ENCODE results near the gene TTC28.

Gene TTC28

DNA sequence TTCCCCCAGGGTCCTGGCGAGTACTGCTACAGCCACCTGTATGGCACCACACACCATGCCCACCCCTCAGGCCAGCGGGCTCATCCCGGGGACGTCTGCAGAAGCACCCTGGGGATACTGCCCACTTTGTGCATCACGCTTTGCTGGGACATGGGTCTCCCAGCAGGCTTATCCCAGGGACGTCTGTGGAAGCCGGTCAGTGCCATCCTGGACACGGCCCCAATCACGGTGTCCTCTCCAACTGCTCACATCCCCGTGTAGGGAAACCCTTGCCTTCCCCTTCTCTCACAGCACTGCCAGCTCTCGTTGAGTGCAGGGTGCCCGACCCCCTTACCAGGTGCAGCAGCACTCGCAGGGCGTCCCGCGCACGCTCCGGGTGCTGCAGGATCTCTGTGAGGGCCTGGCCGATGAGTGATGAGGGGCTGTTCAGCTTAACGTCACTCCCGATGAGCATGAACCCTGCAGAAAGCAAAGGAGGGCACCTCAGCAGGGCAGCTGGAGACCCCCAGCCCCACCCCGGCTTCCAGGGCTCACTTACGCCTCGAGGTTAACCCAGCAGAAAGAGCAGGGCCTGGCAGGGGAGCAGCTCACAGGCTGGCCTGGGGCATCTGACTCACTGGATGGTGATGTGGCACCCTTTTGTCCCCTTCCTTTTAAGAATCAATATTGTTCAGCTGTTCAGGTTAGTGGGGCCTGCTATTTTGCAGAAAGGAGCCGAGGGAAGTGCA is 683.7 kb downstream of the TTC28 start:
- DNase-seq = no peak

- DNase-seq = no peak
These were observed 684.9 kb downstream of the TTC28 start for GRCh38 chr22:27994481-27995331.

DNA sequence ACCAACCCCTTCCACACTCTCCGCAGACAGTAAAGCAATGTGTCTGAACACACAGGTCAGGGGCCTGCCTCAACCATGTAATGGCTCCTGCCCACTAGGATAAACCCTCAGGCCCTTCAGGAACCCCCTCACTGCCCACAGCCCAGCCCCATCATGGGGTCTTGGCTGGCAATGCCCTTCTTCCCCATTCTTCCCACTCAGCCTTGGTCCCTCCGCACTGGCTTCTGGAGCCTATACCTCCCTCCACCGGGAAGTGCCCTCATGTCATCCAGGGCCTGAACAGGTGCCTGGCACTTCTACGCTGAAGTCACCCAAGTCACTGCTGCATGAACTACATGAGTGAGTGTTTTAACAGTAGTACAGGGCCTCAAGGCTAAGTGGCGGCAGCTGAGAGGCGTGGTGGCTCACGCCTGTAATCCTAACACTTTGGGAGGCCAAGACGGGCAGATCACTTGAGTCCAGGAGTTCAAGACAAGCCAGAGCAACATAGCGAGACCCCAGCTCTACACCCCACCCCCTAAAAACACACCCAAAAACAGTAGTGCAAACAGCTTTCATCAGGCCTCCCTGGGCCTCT is 685.8 kb downstream of the TTC28 start:
- no peak for DNase-seq

DNA sequence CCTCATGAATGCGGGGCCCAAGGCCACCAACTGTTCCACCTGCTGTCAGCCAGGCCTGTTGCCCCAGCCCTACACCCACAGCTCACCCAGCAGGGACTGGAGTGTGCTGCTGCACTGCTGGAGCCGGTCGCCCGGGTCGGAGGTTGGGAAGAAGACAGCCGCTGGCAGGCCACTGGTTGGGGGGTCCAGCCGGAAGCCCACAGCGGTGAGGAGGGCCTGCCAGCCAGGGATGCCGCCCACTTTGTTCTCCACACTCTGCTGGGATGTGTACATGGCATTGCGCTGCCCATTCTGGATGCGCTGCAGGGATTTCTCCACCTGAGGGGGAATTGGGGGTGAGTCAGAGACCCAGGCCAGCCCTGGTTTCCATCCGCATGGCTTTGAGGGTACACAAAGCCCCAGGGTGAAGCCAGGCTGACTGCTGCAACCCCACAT is 686.4 kb downstream of the TTC28 start:
- DNase-seq = no peak

GRCh38 chr22:27992294-27993165 is 687.1 kb downstream of the TTC28 start:
- no peak for DNase-seq

GRCh38 chr22:27991586-27992293 is 687.9 kb downstream of the TTC28 start:
- no peak for DNase-seq

GRCh38 chr22:27990879-27991278 is 688.8 kb downstream of the TTC28 start:
- DNase-seq = no peak

DNA sequence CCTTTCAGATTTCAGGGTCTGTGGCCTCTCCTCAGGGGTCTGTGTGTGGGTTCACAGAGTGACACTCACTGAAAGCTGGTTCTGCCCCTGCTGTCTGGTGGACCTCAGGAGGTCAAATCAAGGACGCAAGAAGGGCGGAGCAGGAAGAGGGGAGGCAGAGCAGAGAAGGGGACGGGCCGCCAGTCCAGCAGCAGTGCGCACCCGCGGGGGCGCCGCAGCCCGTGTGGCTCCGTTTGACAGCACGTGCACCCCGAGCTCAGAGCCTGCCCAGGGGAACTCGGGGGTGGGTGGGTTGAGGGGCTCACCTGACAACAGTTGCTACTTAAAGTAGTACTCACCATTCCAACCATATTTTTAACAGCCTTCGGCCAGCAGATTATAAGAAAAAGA is 689.2 kb downstream of the TTC28 start:
- DNase-seq = no peak

- DNase-seq = no peak
These were observed 689.7 kb downstream of the TTC28 start for GRCh38 chr22:27989758-27990450.

DNA sequence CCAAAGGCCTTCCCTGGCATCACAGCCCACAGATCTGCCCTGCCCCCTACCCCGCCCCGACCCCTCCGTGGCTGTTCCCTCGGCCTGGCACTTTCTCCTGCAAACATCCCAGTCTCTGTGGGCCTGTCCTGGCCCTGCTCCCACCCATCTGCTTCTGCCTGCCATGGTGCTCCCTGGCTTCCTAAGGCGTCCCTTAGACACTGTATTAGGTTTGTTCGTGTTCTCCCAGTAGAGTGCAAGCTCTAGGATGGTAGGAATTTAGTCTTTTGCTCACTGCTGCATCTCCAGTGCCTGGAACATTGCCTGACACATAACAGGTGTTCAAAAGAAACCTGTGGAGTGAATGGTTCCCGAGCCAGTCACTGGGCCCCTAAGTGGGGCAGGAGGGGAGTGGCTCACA is 690.9 kb downstream of the TTC28 start:
- no peak for DNase-seq

GRCh38 chr22:27987557-27987956 is 692.1 kb downstream of the TTC28 start:
- DNase-seq = no peak

DNA sequence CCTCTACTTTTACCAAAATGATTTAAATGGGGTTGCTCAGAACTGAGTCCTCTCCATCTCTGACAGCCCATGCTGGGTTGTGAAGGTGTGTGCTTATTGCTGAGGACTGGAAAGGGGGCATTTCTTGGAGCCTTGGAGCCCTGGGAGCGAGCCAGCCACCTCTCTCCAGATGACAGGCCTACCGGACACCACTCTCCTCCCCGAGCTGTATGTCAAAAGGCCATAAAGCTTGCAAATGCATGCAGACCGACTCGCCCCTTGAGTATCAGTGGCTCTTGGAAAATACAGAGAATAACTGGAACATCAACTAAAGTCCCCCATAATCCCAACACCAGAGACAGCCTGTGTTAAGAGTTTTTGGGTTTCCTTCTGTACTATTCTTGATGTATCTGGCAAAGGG is 692.7 kb downstream of the TTC28 start:
- no peak for DNase-seq

DNA sequence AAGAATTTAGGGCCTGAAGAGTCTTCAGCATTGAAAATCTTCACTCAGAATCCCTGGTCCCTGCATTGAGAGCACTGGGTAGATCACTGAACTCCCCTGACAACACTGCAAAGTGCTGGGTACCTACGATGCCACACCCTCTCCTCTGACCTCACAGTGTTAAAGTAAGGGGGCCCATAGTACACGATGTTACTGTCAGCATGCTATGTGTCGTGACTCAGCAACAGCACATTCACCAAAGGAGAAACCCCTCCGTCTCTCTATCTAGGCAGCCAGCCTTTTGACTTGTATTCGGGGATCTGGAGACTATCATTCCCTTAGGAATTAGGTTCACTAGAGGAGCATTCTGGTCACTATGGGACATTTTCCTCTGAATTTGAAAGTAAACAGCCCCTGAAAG is 693.2 kb downstream of the TTC28 start:
- DNase-seq = no peak

- no peak for DNase-seq
These were observed 694.0 kb downstream of the TTC28 start for GRCh38 chr22:27985323-27986275.

GRCh38 chr22:27984723-27985122 is 694.9 kb downstream of the TTC28 start:
- DNase-seq = no peak

DNA sequence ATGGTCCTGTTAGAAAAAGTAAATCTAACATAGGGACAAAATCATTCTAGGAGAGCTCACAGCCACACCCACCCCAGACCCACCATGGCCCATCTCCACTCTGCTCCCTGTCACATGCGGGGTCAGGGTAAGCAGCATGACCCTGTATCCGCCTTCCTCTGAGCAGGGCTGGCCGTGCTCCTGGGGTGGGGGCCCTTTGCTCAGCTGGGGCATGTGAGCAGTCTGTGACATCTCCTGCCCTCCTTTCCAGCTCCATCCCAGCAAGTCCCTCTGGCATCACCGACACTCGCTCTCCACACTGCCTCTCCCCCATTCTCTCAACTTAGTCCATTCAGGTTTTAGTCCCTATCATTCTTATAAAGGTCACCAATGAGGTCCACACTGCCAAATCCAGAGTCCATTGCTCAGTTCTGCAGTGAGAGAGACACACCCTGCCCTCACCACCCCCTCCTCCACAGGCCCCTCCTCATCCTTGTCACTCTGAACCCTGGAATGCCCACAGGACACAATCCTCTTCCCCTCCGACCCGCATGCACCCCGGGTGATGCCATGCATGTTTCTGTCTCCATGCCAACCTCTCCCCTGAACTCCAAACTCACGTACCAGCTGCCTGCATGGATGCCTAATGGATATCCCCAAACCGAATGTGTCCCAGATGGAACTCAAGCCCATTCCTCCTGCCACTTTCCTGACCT is 695.5 kb downstream of the TTC28 start:
- DNase-seq = no peak

DNA sequence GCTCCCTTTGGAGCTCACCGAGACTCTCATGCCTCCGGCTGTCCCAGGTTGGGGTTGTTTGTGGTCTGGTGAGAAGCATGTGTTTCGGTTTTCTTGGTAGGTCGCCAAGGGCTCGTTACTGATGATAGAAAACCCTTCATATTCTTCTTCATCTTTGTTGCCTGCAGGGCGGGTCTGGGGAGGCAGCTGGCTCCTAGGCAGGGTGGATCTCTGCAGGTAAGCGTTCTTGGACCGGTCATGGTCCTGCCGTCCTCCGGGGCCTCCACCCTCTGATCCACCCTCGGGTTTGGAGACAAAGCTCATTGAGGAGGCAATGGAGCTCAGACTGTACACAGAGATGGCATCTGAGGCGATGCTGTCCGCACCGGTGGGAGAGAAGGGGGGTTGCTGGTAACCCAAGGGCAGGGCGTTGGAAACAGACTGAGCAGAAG is 696.3 kb downstream of the TTC28 start:
- DNase-seq = no peak

DNA sequence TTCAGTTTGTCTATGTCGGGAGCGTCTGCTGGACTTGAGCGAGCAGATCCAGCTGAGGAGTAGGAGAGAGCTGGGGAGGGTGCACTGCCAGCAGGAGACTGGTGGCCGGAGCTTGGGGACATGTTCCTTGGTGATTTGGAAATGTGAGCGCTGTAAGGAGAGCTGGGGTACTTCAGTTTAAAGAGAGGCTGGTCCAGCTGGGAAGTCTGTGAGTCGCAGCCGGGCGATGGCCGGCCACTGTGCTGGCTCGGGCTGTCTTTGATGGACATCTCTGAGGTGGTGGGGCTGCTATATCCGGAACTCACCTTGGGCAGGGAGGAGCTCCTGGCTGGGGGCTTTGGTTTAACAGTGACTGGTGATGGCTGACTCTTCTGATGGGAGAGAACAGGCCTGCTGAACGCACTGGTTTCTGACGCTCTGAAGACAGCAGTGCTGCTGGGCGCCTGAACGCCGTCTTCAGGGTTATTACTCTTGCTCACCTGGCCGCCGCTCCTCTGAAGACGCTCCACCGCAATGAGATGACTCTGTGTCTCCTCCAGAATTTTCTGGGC is 696.9 kb downstream of the TTC28 start:
- DNase-seq = no peak

DNA sequence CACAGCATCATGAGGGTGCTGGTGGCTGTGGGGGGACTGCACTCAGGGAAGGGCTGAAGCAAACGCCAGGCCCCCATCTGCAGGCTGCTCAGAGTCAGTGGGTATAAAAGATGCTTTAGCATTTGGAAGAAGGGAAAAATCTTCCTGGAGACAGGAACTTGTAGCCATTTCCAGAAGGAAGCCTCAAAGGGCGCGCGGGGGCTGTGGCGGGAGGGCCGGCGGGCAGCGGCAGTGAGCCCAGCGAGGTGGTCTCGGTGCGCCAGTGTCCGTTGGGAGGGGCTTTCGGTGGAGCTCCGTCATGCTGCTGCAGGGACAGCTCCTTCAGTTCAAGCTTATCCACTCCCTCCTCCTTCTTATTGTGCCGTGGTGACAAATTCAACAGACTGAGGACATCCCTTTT is 697.5 kb downstream of the TTC28 start:
- no peak for DNase-seq

Data from NK-92 treated with Interleukin-12 subunit alpha and Interleukin-12 subunit beta, amount 100 ng/mL, for 24 hours (cell line).